HG02884 (cell line): Measurements from ENCODE around the gene GLRX5.
A peak's percentile ranks its signal among the peaks of the same experiment; 100 is the strongest.

Experiments used
- ATAC-seq: cut with Tn5 transposase; IDR thresholded peaks from one replicate; pipeline ENCODE4 v1.9.1; 2021; ENCODE audit warnings: mild to moderate bottlenecking, moderate library complexity; ENCODE audit not compliant: unreplicated experiment

Gene GLRX5

DNA sequence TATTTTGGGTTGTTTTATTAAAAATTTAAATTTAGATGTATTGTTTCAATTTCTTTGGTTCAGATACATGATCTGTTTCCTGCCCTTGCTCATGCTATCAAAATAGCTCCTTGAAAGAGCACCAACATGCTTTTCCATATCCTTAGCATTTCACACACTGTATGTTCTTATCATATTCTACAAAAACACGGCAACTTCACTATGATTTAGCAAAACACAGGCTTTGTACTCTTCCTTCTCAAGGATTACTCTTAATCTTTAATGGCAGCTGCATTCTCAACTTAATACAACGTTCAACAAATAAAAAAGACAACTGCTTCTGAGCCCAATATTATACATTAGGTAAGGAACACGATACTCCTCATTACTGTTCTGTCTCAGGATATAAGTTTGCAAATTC, 2.9 kb upstream of the GLRX5 start:
- no peak for ATAC-seq

- no peak for ATAC-seq
These were observed 1.4 kb upstream of the GLRX5 start for GRCh38 chr14:95533391-95533821.

DNA sequence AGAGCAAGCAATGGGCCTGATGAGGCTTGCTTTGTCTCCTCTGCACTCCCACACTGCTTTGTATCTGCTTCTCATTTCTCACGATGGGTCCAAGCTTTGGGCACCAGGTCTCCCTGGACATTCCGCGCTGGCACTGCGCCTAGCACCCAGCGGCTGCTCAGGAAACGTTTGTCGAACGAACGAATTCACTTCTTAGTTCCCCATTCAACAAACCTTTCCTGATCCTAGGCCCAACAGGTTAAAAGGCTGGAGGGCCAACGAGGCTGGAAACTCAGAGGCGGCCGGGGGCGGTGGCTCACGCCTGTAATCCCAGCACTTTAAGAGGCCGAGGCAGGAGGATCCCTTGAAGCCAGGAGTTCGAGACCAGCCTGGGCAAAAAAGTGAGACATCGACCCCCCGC, 1.0 kb upstream of the GLRX5 start:
- ATAC-seq: no peak

- ATAC-seq: peak; percentile 1
These were observed 574 bp downstream of the GLRX5 start for GRCh38 chr14:95535226-95536021.

- ATAC-seq: no peak
These were observed 1.3 kb downstream of the GLRX5 start for GRCh38 chr14:95536036-95536593.

DNA sequence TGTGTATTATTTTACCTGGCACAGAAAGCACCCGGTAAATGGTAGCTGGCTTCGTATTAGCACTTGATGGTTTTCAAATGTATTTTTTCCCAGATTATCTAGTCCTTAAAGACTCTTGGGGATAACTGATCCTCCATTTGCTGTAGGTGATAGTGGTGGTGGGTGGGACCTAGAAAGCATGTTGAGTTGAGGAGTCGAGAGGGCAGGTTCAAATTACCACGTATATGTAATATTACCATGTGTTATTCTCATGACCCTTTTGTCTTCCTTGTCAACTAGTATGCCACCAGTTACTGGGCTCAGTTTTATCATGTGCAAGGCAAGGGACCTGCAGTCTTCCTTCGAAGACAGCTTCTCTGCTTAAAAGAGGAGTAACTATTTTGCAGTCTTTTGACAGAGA, 1.8 kb downstream of the GLRX5 start:
- ATAC-seq: no peak

DNA sequence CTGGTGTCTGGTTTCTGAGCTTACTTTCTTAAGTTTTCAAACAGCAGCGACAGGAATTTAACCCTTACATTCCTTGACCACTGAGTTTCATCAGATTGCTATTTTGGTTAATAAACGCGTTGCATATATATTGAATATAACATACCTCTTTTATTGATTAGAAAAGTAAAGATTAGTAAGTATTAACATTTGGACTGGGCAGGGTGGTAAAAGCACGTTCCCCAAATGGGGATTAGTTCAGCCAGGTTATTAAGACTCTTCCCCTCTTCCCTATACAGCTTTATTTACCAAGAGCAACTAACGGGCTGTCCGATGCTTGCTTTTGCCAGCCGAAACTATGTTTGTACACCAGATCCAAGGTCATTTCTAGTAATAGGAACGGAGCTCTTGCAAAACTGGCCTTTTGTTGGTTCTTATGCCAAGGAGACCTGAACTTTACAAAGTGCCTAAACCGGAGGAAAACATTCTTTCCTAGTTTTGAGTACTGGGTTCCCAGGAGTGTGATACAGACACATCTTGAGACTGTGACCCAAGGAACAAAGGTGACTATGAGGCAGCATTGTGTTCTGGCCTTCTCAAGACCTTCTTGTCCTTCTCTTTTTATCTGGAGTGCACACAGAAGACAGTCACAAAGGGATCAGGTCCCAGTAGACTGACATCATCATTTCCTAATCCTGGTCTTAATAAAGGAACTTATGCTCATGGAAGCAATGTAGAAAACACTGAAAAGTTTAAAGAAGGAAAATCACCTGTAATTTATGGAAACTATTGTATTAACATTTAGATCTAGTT, 2.6 kb downstream of the GLRX5 start:
- no peak for ATAC-seq

DNA sequence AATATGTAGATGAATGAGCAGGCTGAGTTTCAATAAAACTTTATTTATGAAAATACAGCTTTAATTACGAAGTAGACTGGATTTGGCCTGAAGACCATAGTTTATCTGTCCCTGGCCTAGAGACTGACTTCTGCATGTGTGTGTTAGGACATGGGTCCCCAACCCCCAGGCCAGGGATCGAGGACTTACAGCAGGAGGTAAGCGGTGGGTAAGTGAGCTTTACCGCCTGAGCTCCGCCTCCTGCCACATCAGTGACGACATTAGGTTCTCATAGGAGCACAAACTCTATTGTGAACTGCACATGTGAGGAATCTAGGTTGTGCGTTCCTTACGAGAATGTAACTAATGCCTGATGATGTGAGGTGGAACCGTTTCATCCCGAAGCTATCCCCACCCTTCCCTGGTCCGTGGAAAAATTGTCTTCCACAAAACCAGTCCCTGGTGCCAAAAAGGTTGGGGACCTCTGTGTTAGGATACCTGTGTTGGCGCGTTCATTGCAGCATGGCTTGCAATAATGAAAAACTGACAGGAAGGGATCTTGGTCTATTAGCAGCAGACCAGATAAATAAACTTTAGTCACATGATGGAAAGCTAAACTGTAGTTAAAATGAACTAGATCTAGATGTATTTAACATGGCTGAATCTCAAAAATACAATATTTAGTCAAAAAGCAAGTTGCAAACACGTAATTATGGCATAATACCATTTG, 4.1 kb downstream of the GLRX5 start:
- ATAC-seq: no peak

DNA sequence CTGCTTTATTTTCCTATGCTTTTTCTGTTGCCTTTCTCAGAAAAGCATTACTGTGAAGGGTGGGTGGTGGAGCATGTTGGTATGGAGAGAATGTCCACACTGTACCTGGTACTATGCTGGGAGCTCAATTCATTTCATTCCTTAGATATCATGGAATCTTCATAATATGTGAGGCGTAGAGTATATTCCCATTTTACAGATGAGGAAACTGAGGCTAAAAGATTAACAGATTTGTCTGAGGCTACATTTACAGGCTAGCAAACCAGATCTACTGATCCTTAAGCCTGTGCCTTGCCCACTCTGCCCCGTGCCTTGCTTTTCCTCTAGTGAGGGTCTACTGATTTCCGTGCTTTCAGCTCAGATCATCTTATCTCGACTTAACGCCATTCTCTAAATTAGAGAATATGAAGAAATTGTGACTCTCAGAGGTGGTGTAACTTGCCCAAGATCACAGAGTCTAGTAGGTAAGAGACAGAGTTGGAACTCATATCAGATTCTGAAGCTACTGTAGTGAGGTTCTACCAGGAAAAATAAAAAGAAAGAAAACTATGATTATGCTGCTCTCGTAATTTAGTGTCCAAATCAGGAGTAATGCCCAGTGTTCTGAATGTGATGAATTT, 5.5 kb downstream of the GLRX5 start:
- no peak for ATAC-seq

GRCh38 chr14:95541346-95541745, 6.5 kb downstream of the GLRX5 start:
- ATAC-seq: no peak

DNA sequence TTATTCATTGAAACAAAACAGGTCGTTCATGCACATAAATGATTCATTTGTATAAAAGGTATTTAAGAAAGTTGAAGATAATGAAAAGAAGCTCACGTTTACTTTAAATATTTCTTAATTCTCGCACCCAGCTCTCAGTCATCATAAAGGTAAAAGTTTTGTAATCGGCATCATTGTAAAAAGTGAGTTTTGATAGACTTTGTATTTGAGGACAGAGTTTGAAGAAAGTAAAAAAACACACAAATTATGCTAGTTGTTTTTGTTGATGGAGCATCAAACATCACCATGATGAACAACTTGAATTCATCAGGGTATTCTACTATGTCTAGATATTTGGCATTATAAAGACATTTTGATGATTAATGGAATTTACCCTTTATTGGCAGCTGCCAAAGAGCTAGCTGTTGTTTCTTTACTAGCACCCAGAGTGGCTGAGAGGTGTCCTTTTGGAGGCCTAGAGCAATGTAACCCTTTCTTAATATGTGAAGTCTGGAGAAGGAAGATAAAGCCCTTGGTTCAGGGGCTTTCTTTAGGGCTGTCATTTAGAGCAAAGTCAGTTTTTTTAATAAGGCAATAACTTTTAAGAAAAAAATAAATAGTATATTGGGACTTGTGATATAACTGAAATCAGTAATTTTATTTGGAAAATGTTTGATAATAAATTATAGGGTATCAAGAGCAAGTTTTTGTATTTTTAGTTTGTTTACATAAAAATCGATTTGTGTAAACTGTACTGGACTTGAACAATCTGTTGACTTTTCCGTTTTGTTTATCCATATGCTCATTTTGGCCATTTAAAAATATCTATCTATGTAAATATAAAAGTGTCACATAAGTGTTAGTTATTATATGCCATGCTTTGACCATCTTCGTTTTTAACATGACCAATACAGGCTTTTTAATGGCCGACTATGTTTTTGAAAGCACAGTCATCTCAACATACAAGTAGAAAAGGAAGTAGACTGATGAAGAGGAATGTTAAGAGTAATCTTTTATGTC, 7.4 kb downstream of the GLRX5 start:
- ATAC-seq: no peak

GRCh38 chr14:95543021-95543420, 8.2 kb downstream of the GLRX5 start:
- no peak for ATAC-seq

- no peak for ATAC-seq
These were observed 9.7 kb downstream of the GLRX5 start for GRCh38 chr14:95544588-95544987.

DNA sequence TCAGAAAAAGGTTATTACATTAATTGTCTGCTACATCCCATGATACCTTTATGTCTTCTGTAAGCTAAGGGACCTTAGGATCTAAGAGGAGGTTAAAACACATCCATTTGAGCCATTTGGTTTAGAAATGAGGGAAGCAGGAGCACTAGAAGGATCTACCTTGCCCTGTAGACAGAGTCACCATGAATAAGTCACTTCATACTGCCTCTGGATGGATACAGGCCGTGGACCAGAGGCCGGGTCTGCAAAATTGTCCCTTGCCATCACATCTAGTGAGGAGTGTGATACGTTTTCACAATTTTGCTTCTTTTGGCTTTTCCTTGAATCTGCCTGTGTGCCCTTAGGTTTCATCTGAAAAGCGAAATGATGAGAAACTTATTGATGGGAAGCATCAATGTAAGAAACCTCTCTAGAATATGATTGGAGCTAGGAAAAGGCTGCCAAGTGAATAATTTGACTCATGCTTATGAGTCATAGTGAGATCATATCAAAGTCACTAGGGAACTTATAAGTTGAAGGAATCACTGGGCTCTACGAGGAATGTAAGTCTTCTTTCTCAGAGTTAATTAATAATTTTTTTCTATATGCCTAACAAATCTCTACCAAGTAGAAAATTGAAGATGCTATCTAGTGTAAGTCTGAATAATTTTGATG, 10.8 kb downstream of the GLRX5 start:
- no peak for ATAC-seq

DNA sequence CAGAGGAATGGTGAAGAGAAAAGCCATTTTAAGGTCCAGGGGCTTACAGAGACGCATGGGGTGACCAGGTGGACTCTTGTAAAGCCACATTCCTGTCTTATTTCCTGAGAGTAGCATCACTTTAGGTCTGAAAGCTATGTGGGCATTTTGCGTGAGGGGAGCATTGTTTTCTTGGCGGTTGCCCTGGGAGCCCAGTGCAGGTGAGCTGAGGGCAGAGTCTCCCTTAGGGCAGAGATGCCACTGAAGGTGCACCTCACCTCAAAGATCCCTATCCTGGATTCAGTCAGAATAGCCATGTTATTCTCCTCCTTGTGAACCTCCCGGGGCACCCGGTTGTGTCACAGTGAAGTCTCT, 12.4 kb downstream of the GLRX5 start:
- ATAC-seq: no peak

GRCh38 chr14:95547626-95548327, 12.9 kb downstream of the GLRX5 start:
- no peak for ATAC-seq

DNA sequence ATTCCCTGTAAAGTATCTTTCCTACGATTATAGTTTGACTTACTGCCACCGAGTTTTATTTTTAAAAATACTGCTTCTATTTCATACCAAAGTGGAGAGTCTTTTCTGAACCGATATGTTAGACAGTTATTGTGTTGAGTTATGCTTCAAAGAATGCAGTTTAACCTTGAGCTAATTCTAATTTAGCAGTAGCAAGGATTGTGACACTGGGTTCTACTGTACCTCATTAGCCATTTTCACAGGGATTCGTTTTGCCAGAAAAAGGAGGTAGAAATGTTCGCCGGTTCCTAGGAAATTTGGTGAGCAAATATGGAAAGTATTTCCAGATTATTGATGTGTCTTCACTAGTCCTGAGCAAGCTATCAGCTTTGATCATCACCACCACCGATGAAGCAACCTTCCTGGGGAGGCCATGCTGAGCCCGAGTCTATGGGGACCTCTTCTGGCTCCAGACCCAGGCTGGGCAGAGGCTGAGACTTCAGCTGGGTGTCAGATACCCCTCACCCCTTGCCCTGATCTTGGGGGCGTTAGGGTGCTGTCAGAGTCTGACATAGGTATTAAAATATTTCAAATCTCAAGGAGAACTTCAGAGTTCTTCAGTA, 13.6 kb downstream of the GLRX5 start:
- no peak for ATAC-seq
